AG09319 (cell line): ENCODE measurements around the gene E2F1.

Experiments used
- DNase-seq: peaks from one replicate; pipeline ENCODE4 v3.0.0-alpha.2; 2010; ENCODE audit warnings: low read depth; ENCODE audit errors: extremely low read depth
- TF ChIP-seq, protein P1 (sequence below): IDR thresholded peaks from 2 replicates; pipeline ENCODE4 v1.5.1; 2011; ENCODE audit warnings: low read depth, mild to moderate bottlenecking, inconsistent platforms, low read length, moderate library complexity

The E2F1 gene

DNA sequence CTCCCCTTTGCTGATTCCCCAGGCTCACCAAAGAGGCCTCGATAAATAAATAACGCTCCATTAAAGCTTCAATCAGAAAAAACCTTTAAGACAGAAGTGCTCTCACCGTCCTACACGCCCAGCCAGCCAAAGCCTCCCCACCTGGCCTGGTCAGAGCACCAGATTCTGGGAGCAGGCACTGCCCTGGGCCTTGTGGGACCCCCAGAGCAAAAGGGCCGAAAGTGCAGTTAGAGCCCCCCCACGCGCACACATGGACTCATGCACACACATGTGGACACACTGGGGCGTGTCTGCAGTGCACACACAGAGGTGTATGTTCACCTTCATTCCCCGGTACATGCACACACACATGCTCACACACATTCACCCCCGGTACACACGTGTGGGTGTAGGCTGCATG is 10.1 kb downstream of the E2F1 start:
- DNase-seq, result no peak
- TF ChIP-seq, protein P1, sequence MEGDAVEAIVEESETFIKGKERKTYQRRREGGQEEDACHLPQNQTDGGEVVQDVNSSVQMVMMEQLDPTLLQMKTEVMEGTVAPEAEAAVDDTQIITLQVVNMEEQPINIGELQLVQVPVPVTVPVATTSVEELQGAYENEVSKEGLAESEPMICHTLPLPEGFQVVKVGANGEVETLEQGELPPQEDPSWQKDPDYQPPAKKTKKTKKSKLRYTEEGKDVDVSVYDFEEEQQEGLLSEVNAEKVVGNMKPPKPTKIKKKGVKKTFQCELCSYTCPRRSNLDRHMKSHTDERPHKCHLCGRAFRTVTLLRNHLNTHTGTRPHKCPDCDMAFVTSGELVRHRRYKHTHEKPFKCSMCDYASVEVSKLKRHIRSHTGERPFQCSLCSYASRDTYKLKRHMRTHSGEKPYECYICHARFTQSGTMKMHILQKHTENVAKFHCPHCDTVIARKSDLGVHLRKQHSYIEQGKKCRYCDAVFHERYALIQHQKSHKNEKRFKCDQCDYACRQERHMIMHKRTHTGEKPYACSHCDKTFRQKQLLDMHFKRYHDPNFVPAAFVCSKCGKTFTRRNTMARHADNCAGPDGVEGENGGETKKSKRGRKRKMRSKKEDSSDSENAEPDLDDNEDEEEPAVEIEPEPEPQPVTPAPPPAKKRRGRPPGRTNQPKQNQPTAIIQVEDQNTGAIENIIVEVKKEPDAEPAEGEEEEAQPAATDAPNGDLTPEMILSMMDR, result no peak

DNA sequence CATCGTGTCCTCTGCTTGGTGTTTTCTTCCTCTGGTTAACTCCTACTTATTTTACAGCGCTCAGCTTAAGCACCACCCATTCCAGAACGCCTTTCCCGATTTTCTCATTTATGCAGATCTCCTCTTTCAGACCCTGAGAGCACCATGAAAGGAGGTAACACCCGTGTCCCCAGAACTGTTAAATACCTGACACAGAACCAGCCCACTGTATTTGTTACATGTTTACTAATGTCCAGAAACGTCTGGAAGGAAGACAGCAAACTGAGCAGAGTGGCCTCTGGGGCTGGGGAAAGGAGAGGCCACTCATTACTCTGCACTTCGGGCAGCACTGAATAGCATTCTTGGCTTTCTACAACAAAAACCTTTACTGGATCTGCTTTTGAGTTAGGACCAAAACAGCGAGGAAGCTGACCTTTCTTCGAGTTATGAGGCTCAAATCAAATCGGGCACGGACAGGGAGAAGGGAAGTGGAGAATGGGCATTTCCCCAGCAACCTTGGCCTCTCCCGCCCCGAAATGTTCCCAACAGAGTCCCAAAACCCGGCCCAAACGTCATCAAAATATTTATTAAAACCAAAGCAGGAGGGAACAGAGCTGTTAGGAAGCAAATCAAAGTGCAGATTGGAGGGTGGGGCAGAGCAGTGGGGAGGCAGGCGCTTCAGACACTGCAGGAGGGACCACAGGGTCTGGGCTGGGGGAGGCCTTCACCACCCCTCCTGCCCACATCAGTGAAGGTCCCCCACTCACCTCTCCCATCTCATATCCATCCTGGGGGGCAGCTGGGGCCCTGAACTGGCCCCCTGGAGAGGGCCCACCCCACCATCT is 10.8 kb downstream of the E2F1 start:
- TF ChIP-seq, protein P1, result no peak
- DNase-seq, result no peak

DNA sequence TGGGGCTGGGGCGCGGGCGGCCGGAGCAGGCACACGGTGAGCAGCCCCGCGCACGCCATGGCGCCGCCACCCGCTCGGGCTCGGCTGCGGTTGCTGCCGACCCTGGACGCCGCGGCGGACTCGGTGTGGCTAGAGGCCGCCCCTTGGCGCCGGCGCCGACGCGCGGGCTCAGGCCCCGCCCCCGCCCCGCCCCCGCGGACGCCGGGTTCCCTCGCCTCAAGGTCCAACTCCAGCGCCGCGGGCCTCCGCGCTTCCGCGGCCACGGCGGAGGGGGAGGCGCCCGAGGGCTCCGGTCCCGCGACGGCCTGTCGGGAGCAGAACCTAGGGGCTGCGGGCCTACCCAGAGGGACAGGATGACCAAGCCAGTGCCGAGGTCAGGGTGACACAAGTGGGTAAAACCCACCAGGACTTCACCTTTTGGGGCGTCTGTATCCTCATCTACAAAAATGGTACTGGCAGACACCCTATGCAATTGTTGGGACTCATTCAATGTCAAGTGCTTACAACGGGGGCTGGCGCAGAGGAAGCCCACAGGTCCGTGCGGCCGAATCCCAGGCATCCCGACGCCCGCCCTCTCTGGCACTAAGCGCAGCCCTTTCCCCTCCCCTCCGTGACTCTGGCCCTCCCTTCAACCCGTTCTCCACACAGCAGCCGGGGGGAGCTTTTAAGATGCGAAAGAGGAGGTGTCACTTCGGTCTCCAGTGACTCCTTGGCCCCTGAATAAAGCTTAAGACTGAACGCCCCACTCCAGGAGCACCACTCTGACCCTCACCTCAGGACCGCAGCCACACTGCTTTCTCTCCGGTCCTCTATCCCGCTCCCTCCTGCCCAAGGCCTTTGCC is 11.7 kb downstream of the E2F1 start, which contains the start of gene NECAB3:
NECAB3 (minus strand) TSS at position 135 of the 842 bp plus-strand sequence; CDS start at position 59, 76 bp downstream.
- no peak for DNase-seq
- TF ChIP-seq, protein P1, result no peak

DNA sequence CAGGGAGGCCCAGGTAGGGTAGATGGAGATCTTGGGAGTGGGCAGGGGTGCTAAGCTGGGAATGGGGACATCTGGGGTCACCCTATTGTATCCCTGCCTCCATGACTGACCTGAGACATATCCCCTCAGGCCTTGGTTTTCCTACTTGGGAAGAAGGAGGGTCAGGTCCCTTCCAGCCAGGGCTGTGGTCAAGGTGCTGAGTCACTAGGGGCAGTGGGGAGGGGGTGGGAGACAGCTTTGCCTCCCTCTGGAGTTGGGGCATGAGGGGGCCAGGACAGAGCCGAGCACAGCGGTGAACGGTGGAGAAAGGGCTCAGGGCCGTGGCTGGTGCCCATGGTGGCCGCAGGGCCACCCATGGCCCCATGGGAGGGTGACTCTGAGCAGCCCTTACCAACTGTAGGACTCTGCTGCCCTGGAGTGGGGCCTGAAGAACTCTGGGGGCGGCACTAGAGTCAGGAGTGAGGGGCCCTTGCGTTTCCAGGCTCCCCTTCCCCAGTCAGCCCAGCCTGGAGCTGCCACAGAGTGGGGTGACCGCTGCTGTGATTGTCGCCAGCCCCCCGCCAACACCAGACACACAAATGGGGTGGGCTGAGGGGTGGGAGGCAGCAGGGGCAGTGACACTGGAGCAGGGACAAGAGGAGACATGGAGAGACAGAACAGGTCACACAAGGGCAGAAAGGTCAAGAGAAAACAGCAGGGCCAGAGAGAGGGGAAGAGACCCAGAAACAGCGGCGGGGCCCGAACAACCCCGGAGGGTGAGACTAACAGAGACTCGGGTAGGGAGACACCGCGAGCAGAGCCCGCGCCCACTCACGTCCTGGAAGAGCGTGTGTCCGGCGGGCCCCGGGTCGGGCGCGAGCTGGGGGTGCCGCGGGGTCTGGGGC is 12.5 kb downstream of the E2F1 start:
- TF ChIP-seq, protein P1, result no peak
- no peak for DNase-seq

DNA sequence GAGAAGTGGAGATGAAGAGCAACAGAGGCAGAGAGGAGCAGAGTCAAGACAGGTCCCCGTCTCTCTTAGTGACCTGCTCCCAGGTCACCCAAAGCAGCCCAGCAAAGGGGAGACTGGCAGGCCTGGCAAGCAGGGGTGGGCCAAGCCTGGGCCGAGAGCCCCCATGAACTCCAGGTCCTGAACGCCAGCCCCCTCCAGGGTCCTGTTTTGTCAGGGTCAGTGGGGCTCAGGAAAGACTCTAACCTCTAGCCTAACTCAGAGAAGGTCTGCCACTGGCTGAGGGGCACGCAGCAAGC is 13.1 kb downstream of the E2F1 start:
- TF ChIP-seq, protein P1, result no peak
- no peak for DNase-seq

DNA sequence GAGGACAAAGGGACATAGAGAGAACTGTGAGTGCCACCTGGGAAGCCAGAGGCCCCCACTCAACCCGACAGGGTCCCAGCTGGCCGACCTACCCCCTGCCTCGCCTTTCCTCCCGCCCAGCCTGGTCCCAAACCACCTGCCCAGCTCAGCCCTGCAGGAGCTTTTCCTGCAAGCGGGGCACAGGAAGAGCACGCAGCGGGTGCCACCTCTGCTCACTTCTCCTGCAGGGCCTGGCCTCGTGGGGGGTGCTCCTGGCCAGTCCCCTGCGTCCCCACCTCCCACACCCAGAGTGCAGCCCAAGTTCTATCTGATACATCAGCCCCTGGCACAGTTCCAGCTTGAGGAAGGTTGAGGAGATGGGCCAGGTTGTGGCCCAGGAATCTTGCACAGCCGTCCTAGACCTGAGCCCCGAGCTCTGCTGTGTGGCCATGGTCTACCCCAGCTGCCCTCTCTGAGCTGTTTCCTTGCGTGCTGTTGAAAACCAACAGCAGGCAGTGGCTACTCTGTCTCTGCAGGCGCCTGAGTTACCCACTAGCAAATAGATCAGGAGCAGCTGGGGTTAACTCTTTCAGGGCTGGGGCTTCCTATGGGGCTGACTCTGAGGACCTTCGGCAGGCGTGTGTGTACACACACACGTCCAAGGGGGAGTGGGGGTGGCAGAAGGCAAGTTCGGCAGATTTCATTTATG is 13.6 kb downstream of the E2F1 start:
- TF ChIP-seq, protein P1, result no peak
- no peak for DNase-seq
